Loucy (cell line): ENCODE results near the gene LRRC28.

ENCODE experiments used
- CTCF ChIP-seq: fragments of 200-600 bp; sonication (generic); conservative IDR thresholded peaks from 2 replicates; pipeline ENCODE4 v1.5.1; 2014; ENCODE audit warnings: mild to moderate bottlenecking, antibody characterized with exemption, low read length
- EZH2phosphoT487 ChIP-seq: fragments of 200-600 bp; IDR thresholded peaks from 2 replicates; pipeline ENCODE4 v1.6.1; 2018; ENCODE audit warnings: antibody characterized with exemption, mild to moderate bottlenecking, moderate library complexity, borderline replicate concordance

GRCh38 chr15:99368743-99369142 is 117.5 kb downstream of the LRRC28 start:
- no peak for TF ChIP-seq CTCF
- no peak for TF ChIP-seq EZH2phosphoT487
